ENCODE measurements around the gene ANKRD6. TPM values are rescaled to one million over a fixed set of nuclear protein-coding genes. Genes with fewer than 3 reads are reported as not detected.

Gene ANKRD6
- total and polyA plus RNA-seq, 2 donors (not counting 1 experiment from before 2014, with no cell fraction given) = 3.8 to 10.5 TPM

- peak within 1 kb of the TSS; percentile 68 for H3K4me2 ChIP-seq (replicated peaks; ENCODE audit: low read depth, low read length, poor library complexity, severe bottlenecking)
- peak within 1 kb of the TSS; percentile 92 for H3K4me3 Mint-ChIP-seq
- peak within 1 kb of the TSS; percentile 88 for H2AFZ ChIP-seq (ENCODE audit: insufficient read depth, low read depth, low read length, poor library complexity, severe bottlenecking)
- 3% methylated on average over 58 of the region's 58 CpGs for WGBS (ENCODE audit: insufficient coverage)
- H3K27ac Mint-ChIP-seq = peak within 1 kb of the TSS; percentile 98
- peaks cover 28% of the 10 kb centered on the region for H3K4me1 Mint-ChIP-seq
- POLR2A ChIA-PET = interaction anchor here (1.0 to 1.4 kb wide), 5 partner anchors 206 to 675 kb away, joined by 3 to 5 read pairs (median 3); partner anchors contain the start of genes ANKRD6, PNRC1, RNGTT and RRAGD
- H3K9ac ChIP-seq (ENCODE audit: low read length) = peak within 1 kb of the TSS; percentile 83
- H3K36me3 ChIP-seq (replicated peaks in 1 of 2; ENCODE audit: control extremely low read depth in 1 of 2, control insufficient read depth in 1 of 2, extremely low read depth in 1 of 2, insufficient read depth in 2 of 2, low read length in 1 of 2) = peaks cover 4 to 13% of the 10 kb centered on the region in 2 experiments
- ATAC-seq (ENCODE audit: low read depth) (peak; percentile 94), DNase-seq (peak; percentile 96)
- peaks cover 25% of the 10 kb centered on the region for H3K79me2 ChIP-seq (ENCODE audit: control insufficient read depth, insufficient read depth, low read length)
- no peaks in the 10 kb centered on the region for H3K27me3 Mint-ChIP-seq
- intact Hi-C loops (cut with micrococcal nuclease) = loop anchor here (1.0 to 5.0 kb wide), 8 partner anchors 42 to 950 kb away; partner anchors contain the start of genes ANKRD6, CASP8AP2, MDN1 and PM20D2
- TF ChIP-seq CTCF (IDR thresholded peaks at IDR 0.05) (no peak), EZH2 (IDR thresholded peaks at IDR 0.05; ENCODE audit: borderline replicate concordance, insufficient read depth, low read depth, low read length, poor library complexity, severe bottlenecking) (no peak)
- no peaks in the 10 kb centered on the region for H4K20me1 ChIP-seq (ENCODE audit: control insufficient read depth, insufficient read depth, low read length, poor library complexity, severe bottlenecking)
- no peaks in the 10 kb centered on the region for H3K9me3 Mint-ChIP-seq (ENCODE audit: insufficient read depth)
- CTCF ChIA-PET = interaction anchor here (1.0 to 1.5 kb wide), 5 partner anchors 26 to 273 kb away, joined by 3 to 5 read pairs (median 3); no protein-coding TSS in a partner anchor
- H3K27me3 ChIP-seq (replicated peaks in 1 of 4; ENCODE audit: control extremely low read depth in 1 of 4, control insufficient read depth in 3 of 4, insufficient read depth in 4 of 4, low read length in 3 of 4) = no peaks in the 10 kb centered on the region
- H3K9me3 ChIP-seq (ENCODE audit: control extremely low read depth in 1 of 3, control insufficient read depth in 2 of 3, insufficient read depth in 1 of 3, low read length in 2 of 3) = no peaks in the 10 kb centered on the region
- peak within 1 kb of the TSS; percentile 91 to 99 for H3K27ac ChIP-seq (ENCODE audit: low read length in 2 of 2)
- H3K4me3 ChIP-seq (ENCODE audit: control extremely low read depth in 1 of 5, extremely low read depth in 1 of 5, insufficient read depth in 1 of 5, low read depth in 2 of 5, low read length in 4 of 5) = peak within 1 kb of the TSS; percentile 56 to 84 (median 79)
- peaks cover 13 to 15% of the 10 kb centered on the region in 2 donors for H3K4me1 ChIP-seq (ENCODE audit: control insufficient read depth in 2 of 2, insufficient read depth in 2 of 2, low read length in 2 of 2)
These were observed 205.6 kb downstream of the ANKRD6 start, which contains the start of gene LYRM2 for GRCh38 chr6:89638320-89639195. Gene LYRM2 (minus strand): TSS chr6:89638747. CDS start chr6:89638716, 31 bp downstream.

All from B cell (primary cell).